Measurements from ENCODE around the gene DUOXA2.
"Not testable (repeated sequence)": the region's sequence is repeated elsewhere in the genome, so short reads cannot be mapped to it uniquely, and the experiment has no call there.

Gene DUOXA2

GRCh38 chr15:45095661-45096060 is 18.5 kb upstream of the DUOXA2 start:
- DNase-seq (ENCODE audit: low spot score), result no peak

- no peak for DNase-seq (ENCODE audit: low spot score)
Observed at GRCh38 chr15:45097466-45097865, 16.7 kb upstream of the DUOXA2 start.

GRCh38 chr15:45099549-45100165 is 14.5 kb upstream of the DUOXA2 start:
- DNase-seq (ENCODE audit: low spot score), result no peak

- no peak for DNase-seq (ENCODE audit: low spot score)
Observed at GRCh38 chr15:45100884-45101625, 13.1 kb upstream of the DUOXA2 start.

- no peak for DNase-seq (ENCODE audit: low spot score)
Observed at GRCh38 chr15:45101749-45102148, 12.4 kb upstream of the DUOXA2 start.

- DNase-seq (ENCODE audit: low spot score), result no peak
Observed at GRCh38 chr15:45102226-45102625, 11.9 kb upstream of the DUOXA2 start.

- DNase-seq (ENCODE audit: low spot score), result not testable (repeated sequence)
Observed at GRCh38 chr15:45104170-45104569, 10.0 kb upstream of the DUOXA2 start.

- no peak for DNase-seq (ENCODE audit: low spot score)
Observed at GRCh38 chr15:45105586-45105985, 8.5 kb upstream of the DUOXA2 start.

GRCh38 chr15:45106002-45106790 is 7.9 kb upstream of the DUOXA2 start:
- no peak for DNase-seq (ENCODE audit: low spot score)

GRCh38 chr15:45107941-45108630 is 6.0 kb upstream of the DUOXA2 start:
- no peak for DNase-seq (ENCODE audit: low spot score)

GRCh38 chr15:45110256-45110820 is 3.8 kb upstream of the DUOXA2 start:
- no peak for DNase-seq (ENCODE audit: low spot score)

- no peak for DNase-seq (ENCODE audit: low spot score)
Observed at GRCh38 chr15:45111390-45112142, 2.6 kb upstream of the DUOXA2 start.

- DNase-seq (ENCODE audit: low spot score), result no peak
Observed at GRCh38 chr15:45112143-45112590, 2.0 kb upstream of the DUOXA2 start.

- DNase-seq (ENCODE audit: low spot score), result no peak
Observed at GRCh38 chr15:45112591-45113379, 1.3 kb upstream of the DUOXA2 start.

GRCh38 chr15:45113380-45113990 is 641 bp upstream of the DUOXA2 start:
- DNase-seq (ENCODE audit: low spot score), result no peak

- DNase-seq (ENCODE audit: low spot score), result no peak
Observed at GRCh38 chr15:45114751-45115085, 592 bp downstream of the DUOXA2 start.

GRCh38 chr15:45115312-45115820 is 1.2 kb downstream of the DUOXA2 start:
- no peak for DNase-seq (ENCODE audit: low spot score)

- no peak for DNase-seq (ENCODE audit: low spot score)
Observed at GRCh38 chr15:45116006-45116481, 1.9 kb downstream of the DUOXA2 start.

- DNase-seq (ENCODE audit: low spot score), result no peak
Observed at GRCh38 chr15:45116482-45117307, 2.6 kb downstream of the DUOXA2 start.
